ENCODE measurements around the gene NRDC. TPM values are rescaled to one million over a fixed set of nuclear protein-coding genes. Genes with fewer than 3 reads are reported as not detected.

The NRDC gene
- total RNA-seq, 1 donor from 2014 or later = 127 TPM

DNA sequence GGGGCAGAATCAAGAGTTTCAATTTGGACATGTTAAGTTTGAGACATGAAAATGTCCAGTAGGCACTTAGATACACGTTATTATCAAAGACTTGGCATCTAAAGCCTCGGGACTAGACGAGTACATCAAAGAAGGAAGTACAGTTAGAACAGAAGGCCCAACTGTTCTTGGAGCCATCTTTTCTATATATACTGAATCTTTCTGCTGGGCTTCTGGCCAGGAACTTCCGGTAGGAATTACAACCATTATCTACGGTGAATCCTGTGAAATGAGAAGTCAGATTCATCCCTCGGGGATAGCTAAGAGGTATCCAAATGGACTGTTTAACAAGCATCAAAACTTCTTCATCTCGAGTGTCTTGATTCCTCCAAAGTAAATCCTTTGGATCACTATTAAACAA is 34.4 kb upstream of the NRDC start:
- Mint-ChIP-seq H3K36me3 (ENCODE audit: unreplicated experiment) (no peaks in the 10 kb centered on the region), H3K27ac (ENCODE audit: unreplicated experiment) (no peak overlapping the region), H3K9me3 (ENCODE audit: unreplicated experiment) (no peaks in the 10 kb centered on the region), H3K4me1 (ENCODE audit: low read depth, unreplicated experiment) (no peaks in the 10 kb centered on the region), H3K4me3 (ENCODE audit: unreplicated experiment) (no peak overlapping the region), H3K27me3 (ENCODE audit: unreplicated experiment) (peaks cover 3% of the 10 kb centered on the region)
- DNase-seq = no peak
- TF ChIP-seq, protein P1, sequence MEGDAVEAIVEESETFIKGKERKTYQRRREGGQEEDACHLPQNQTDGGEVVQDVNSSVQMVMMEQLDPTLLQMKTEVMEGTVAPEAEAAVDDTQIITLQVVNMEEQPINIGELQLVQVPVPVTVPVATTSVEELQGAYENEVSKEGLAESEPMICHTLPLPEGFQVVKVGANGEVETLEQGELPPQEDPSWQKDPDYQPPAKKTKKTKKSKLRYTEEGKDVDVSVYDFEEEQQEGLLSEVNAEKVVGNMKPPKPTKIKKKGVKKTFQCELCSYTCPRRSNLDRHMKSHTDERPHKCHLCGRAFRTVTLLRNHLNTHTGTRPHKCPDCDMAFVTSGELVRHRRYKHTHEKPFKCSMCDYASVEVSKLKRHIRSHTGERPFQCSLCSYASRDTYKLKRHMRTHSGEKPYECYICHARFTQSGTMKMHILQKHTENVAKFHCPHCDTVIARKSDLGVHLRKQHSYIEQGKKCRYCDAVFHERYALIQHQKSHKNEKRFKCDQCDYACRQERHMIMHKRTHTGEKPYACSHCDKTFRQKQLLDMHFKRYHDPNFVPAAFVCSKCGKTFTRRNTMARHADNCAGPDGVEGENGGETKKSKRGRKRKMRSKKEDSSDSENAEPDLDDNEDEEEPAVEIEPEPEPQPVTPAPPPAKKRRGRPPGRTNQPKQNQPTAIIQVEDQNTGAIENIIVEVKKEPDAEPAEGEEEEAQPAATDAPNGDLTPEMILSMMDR (IDR thresholded peaks at IDR 0.05; ENCODE audit: partially characterized antibody, unreplicated experiment) = no peak

DNA sequence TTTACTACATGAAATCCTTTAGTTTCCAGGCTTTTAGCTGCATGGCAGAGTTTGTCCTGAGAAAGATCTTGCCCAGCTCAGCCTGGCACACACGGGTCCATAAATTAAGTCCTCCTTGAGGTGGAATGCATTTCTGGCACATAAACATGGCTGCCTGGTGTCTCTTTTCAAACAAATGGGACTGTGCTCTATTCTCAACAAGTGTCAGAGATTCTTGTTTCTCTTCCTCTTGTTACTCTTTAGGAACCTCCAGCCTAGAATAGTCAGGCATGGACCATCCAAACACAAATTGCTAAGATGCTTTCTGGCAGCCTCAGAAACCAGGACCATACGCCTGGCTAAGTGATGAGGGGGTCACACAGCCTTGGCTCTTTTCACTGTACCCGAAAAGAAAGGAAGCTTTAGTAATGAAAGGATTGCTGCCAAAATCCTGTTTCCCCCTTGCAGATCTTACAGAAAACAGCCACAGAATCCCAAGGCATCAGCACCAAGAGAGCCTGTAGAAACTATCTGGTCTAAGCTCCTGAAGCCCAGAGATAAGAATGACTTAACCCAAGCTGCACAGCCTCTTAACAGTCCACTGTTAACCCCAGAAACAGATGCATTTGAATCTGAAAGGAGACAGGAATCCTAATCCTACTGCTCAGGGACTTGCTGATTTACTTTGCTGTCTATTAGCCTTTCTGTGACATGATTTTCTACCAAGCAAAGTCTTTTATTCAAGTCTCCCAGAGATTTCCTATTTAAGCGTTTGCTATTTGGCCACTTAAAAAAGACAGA is 31.9 kb upstream of the NRDC start:
- H3K4me3 Mint-ChIP-seq (ENCODE audit: unreplicated experiment) = no peak overlapping the region
- H3K9me3 Mint-ChIP-seq (ENCODE audit: unreplicated experiment) = no peaks in the 10 kb centered on the region
- peaks cover 3% of the 10 kb centered on the region for H3K27me3 Mint-ChIP-seq (ENCODE audit: unreplicated experiment)
- DNase-seq = no peak
- no peaks in the 10 kb centered on the region for H3K4me1 Mint-ChIP-seq (ENCODE audit: low read depth, unreplicated experiment)
- H3K36me3 Mint-ChIP-seq (ENCODE audit: unreplicated experiment) = peaks cover 10% of the 10 kb centered on the region
- no peak overlapping the region for H3K27ac Mint-ChIP-seq (ENCODE audit: unreplicated experiment)
- TF ChIP-seq, protein P1 (IDR thresholded peaks at IDR 0.05; ENCODE audit: partially characterized antibody, unreplicated experiment) = no peak

DNA sequence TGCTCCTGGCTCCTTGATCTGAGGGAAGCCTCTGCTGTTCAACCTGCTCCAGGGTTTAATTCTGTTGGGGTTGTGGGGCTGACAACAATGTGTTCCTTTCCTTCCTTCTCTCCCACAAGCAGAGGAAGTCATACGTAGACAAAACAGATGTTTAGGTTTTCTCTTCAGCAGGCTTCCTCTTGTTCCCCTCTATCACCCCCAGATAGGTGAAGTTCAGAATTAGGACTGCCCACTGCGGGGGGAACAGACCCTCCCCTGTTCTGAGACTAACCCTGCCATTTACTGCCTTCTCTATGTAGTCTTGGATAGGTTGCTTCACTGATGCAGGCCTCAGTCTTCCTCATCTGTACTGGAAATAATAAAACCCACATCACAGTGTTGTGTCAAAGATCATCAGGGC is 30.0 kb upstream of the NRDC start:
- Mint-ChIP-seq H3K9me3 (ENCODE audit: unreplicated experiment) (no peaks in the 10 kb centered on the region), H3K4me1 (ENCODE audit: low read depth, unreplicated experiment) (no peaks in the 10 kb centered on the region), H3K27me3 (ENCODE audit: unreplicated experiment) (peaks cover 3% of the 10 kb centered on the region), H3K4me3 (ENCODE audit: unreplicated experiment) (no peak overlapping the region), H3K27ac (ENCODE audit: unreplicated experiment) (no peak overlapping the region), H3K36me3 (ENCODE audit: unreplicated experiment) (peaks cover 10% of the 10 kb centered on the region)
- DNase-seq = no peak
- TF ChIP-seq, protein P1 (IDR thresholded peaks at IDR 0.05; ENCODE audit: partially characterized antibody, unreplicated experiment) = no peak

DNA sequence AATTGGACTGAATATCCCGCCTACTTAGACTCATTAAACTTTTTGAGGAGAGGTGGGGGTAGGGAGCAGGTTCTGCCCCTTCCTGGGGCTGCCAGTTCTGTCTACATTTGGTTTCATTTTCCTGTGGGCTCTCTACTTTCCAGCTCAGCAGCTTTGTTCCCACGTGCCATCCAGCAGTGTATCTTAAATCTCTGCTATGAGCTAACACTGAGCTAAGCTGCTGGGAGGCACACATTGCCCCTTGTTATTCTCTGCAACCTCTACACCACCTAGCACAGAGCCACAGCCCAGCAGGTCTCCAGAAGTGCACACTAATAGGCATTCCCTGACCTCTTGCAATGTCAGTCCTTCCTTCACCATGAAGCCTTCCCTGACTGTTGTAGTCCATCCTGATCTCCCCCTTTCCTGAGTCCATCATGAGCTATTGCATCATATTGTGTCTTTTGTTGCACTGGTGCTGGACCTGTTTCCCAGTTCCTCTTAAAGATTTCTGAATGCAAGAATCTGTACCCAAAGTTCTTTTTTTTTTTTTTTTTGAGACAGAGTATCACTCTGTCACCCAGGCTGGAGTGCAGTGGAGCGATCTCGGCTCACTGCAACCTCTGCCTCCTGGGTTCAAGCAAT is 28.7 kb upstream of the NRDC start:
- TF ChIP-seq, protein P1 (IDR thresholded peaks at IDR 0.05; ENCODE audit: partially characterized antibody, unreplicated experiment) = no peak
- no peaks in the 10 kb centered on the region for H3K27me3 Mint-ChIP-seq (ENCODE audit: unreplicated experiment)
- H3K4me1 Mint-ChIP-seq (ENCODE audit: low read depth, unreplicated experiment) = no peaks in the 10 kb centered on the region
- no peak for DNase-seq
- H3K36me3 Mint-ChIP-seq (ENCODE audit: unreplicated experiment) = peaks cover 10% of the 10 kb centered on the region
- H3K27ac Mint-ChIP-seq (ENCODE audit: unreplicated experiment) = no peak overlapping the region
- no peak overlapping the region for H3K4me3 Mint-ChIP-seq (ENCODE audit: unreplicated experiment)
- H3K9me3 Mint-ChIP-seq (ENCODE audit: unreplicated experiment) = no peaks in the 10 kb centered on the region
